8988T (cell line): ENCODE measurements around the gene SLC10A7.

Source experiments
- DNase-seq: peaks from one replicate; pipeline ENCODE4 v3.0.0; 2011

SLC10A7 gene

GRCh38 chr4:146343776-146344175 lies 178.0 kb downstream of the SLC10A7 start:
- no peak for DNase-seq

GRCh38 chr4:146343199-146343598 lies 178.5 kb downstream of the SLC10A7 start:
- DNase-seq, result no peak

- DNase-seq, result no peak
These were observed 179.0 kb downstream of the SLC10A7 start for GRCh38 chr4:146342600-146343192.

GRCh38 chr4:146340798-146341197 lies 180.9 kb downstream of the SLC10A7 start:
- DNase-seq, result no peak

- no peak for DNase-seq
These were observed 183.2 kb downstream of the SLC10A7 start for GRCh38 chr4:146338512-146338911.

GRCh38 chr4:146336410-146336807 lies 185.3 kb downstream of the SLC10A7 start:
- no peak for DNase-seq

DNA sequence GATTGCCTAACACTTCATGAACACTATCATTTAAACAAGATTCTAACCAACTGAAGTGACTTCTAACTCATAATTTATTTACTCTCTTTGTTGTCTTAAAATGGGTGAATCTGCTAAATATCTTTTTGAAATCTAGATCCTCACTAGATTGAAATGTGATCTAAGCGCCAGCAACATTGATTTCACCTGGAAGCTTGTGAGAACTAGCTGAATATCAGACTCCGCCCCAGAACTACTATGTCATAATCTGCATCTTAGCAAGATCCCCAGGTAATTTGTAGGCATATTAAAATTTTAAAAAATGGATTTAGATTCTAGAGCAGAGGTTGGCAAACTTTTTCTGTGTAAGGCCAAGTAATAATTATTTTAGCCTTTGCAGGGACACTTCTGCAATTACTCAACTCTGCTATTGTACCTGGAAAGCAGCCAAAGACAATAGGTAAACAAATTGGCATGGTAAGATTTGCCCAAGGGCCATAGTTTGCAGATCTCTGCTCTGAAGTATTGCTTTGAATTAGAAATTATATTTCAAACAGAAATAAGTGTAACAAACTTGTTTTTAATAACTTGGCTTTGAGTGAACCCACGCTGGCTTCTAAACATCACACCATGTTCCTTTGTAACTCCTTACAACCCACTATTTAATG lies 185.9 kb downstream of the SLC10A7 start:
- no peak for DNase-seq

DNA sequence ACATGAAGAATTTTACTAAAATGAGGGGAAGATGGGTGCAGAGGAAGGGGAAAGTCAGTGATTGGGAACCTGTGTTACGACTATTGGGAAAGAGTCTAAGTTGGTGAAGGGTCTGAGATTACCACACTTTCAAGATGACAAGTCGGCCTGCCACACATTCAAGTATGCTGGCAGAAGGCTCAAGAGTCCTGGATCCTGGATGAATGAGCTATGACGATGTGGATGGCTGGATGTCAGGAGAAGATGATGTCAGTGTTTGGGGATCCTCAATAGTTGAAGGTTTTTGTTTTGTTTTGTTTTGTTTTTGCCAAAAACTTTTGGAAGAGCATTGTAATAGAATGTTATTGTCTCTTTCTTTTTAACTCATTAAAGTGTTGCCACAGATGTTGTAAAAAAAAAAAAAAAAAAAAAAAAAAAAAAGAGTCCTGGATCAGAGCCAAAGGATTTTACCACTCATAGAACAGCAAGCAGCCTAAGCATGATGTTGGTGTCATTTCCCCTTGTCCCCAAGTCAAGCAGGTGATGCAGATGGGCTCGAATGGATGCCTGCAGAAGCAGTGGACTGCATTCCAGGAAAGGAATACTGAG lies 186.8 kb downstream of the SLC10A7 start:
- no peak for DNase-seq

DNA sequence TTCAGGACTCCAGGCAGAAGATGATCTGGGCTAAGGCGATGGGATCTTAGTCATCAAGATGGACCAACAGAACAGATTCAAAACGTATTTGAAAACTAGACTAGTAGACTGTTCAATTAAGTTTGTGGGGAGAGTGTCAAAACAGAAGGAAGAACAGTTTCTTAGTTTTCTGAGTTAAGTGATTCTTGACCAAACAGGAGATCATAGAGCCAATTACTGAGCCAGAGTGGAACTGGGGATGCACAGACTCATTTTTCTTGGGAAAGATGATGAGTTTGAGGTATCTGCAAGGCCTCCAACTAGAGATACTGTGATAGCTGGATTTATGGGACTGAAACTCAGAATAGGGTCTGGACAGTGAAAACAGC lies 187.9 kb downstream of the SLC10A7 start:
- DNase-seq, result no peak

DNA sequence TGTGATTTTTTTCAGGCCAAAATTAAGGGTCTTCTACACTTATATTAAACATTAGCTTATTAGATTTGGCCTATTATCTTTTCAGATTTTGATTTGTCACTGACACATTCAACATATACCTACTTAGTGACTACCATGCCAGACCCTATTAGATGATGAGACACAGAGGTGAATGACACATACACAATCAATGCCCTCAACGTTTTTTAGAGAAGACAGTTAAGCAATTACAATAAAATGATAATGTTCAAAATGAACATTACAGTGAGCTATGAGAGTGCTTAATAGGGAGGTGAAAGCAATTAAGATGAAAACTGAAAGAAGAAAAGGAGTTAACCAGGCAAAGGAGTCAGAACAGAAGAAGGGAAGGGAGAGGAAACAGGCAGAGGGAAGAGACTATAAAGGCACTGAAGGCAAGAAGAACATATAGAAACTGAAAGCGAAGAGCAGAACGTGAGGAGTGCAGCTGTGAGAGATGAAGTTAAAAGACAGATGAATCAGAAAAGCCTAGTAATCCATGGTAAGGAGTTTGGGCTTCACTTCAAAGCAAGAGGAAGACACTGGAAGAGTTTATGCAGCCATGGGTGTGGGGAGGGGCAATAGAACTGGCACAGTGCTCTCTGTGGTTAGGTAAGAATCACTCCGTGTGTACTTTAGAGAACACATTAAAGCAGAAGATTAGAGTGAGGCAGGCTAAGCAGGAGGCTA lies 188.4 kb downstream of the SLC10A7 start:
- no peak for DNase-seq

GRCh38 chr4:146330392-146330791 lies 191.3 kb downstream of the SLC10A7 start:
- DNase-seq, result no peak

- no peak for DNase-seq
These were observed 192.6 kb downstream of the SLC10A7 start for GRCh38 chr4:146329050-146329716.

DNA sequence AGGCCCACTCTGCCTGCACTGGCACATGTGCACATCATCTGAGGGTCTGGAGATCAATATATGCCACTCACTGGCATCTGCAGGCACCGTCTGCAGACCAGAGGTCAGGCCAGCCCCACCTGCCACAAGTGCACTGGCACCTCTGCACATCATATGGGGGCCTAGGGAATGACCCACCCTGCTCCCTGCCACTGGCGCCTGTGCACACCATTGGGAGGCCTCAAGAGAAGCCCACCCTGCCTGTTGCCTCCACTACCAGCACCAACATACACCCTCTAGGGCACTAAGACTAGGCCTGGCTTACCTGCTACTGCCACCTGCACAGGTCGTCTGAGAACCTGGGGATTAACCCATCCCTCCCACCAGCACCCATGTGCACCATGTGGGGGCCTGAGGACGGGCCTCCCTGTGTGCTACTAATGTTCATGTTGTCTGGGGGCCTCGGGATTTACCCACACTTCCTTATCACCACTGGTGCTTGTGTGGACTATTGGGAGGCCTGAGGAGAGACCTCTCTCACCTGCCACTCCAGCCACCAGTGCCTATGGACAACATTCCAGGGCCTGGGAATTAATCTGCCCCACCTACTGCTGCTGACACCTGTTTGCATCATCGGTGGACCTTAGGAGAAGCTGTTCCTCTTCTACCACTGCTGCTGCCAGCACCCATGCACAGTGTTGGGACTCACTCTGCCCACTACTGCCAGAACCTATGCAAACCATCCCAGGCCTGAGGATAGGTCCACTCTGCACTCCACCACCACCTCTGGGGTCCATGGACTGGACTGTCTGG lies 193.7 kb downstream of the SLC10A7 start:
- DNase-seq, result no peak

DNA sequence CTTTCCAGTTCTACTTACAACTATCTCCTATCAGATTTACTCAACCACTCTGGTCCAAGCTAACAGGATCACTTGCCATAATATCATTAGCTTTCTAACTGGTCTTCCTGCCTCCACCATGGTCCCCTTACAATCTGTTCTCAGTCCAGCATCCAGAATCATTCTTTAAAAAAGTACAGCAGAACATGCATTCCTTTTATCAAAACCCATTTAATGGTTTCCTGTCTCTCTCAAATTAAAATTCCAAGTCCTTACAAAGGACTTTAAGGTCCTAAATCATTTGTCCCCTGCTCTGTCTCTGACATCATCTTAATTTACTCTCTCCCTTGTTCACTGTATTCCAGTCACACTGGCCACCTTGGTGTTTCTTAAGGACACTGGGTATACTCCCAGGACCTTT lies 202.8 kb downstream of the SLC10A7 start:
- no peak for DNase-seq

DNA sequence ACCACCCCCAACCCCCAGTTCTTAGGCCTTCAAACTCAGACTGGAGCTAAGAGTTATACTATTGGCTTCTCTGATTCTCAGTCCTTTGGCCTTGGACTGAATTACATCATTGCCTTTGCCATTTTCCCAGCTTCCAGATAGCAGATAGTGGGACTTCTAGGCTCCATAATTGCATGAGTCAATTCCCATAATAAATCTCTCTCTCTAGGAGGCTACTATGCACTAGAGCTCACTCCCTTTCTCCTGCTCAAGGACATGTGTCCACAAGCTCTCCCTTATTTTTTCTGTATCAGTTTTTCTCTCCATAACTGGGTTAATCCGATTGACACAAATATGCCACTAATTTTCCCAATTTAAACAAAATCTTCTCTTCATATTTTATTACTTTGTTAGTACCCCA lies 204.0 kb downstream of the SLC10A7 start:
- no peak for DNase-seq

DNA sequence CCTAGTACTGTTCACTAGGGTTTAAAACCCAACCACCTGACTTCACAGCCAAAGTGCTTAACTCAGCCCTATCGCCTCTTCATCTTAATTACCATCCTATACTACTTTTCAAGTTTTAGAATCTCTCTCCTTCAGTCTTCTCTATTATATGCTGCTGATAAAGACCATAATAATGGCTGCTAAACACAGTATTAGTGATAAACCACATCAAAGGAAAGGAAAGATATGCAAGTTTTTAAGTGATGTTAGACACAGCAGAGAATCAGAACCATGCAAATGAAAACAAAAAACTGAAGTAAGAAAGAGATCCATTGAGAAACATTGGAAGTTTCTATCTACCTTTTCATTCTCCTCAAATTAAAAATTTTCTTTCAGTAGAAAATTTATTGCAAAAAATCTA lies 206.6 kb downstream of the SLC10A7 start:
- no peak for DNase-seq

DNA sequence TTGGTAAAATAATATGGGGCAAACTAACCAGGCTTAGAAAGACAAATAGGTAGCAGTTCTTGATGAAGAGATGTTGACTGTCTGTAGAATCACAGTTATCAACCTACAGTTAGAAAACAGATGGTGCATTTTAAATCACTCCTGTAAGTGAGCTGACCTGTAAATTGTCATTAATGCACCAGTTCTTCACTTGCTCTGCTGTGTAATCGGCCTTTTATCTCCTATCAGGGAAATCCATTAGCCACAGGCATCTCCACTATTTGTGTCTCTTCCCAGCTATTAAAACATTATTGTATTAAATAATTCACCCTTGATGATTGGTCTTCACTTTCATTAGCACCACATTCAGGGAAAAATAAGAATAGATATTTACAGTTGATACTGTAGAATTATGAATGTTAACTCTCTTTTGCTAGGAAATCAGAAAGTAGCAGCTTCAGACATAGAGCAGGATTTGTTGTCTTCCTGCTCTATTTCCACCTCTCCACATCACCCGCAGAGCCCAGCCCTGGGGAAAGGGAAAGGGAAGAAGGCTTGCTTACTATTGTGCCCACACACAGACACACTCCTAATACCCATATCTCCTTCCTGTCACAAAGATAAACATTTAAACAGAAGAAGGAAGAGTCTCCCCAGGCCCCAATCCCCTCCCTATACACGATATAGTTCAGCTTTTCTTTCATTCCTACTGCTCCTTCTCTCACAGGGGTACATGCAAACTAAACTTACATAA lies 210.3 kb downstream of the SLC10A7 start:
- DNase-seq, result no peak

DNA sequence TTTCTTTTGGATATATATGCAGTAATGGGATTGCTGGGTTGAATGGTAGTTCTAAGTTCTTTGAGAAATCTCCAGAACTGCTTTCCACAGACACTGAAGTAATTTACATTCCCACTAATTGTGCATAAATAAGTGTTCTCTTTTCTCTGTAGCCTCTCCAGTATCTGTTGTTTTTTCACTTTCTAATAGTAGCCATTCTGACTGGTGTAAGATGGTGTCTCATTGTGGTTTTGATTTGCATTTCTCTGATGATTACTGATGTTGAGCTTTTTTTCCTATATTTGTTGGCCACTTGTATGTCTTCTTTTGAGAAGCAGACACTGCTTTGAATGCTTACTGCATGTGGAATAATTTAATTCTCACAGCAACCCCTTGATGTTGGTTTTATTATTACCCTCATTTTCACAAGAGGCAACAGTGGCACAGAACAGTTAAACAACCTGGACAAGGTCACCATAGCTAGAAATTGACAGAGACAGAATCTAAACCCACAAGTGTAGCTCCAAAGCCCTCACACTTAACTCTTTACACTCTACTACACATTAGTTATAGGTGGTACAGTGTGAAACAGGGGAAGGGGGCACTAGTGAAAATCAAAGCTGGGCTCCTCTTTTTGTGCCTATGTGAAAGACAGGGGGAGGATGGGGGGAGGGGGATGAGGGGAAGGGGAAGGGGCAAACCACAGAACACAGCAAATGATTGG lies 211.3 kb downstream of the SLC10A7 start:
- no peak for DNase-seq

GRCh38 chr4:146308951-146309350 lies 212.8 kb downstream of the SLC10A7 start:
- DNase-seq, result no peak

DNA sequence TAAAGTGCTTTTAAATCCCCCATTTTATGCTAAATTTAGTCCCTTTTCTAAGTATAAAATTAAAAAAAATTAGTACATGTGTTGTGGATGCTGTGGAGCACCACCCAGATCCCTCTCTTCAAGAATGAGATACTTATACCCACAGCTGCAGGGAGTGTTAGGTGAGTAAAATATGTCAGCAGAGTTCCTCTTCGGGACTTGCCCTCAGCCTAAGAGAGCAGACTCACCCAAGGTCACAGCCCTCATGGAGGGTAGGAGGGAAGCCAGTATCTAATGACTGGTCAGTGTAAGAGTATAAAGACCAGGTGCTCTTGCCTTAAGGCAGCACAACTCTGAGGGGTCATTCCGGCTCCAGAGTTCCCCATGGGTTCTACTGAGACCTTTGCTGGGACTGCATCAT lies 218.9 kb downstream of the SLC10A7 start:
- no peak for DNase-seq

DNA sequence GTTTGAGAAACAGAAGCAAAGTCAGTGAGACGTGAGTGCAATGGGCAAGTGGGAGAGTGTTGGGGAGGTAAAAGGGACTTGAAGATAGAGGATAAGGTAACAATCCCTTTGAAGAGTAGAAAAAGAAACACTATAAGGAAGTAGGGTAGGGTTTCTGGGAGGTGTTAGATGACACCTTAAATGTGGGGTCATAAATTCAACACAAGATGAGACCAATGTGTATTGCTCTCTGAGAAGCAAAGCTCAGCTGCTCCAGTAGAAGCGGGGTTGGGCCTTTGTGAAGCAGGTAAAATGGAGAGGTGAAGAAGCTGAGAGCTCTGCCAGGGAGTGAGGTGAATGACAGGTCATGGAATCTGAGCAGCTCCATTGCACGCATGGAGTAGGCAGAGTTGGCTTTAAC lies 222.1 kb downstream of the SLC10A7 start:
- no peak for DNase-seq
